GM19372 (cell line): ENCODE data around the gene DUSP16.

Experiments
- ATAC-seq: cut with Tn5 transposase; IDR thresholded peaks from one replicate; pipeline ENCODE4 v1.9.1; 2021; ENCODE audit warnings: mild to moderate bottlenecking, low read depth, moderate library complexity; ENCODE audit not compliant: unreplicated experiment

Gene DUSP16

GRCh38 chr12:12550277-12550676 is 12.4 kb downstream of the DUSP16 start:
- ATAC-seq: no peak

GRCh38 chr12:12549426-12549825 is 13.2 kb downstream of the DUSP16 start:
- ATAC-seq: no peak

- no peak for ATAC-seq
Observed at GRCh38 chr12:12548713-12549112, 13.9 kb downstream of the DUSP16 start.

- no peak for ATAC-seq
Observed at GRCh38 chr12:12546314-12546772, 16.3 kb downstream of the DUSP16 start.

- no peak for ATAC-seq
Observed at GRCh38 chr12:12543959-12544358, 18.7 kb downstream of the DUSP16 start.

GRCh38 chr12:12542964-12543363 is 19.7 kb downstream of the DUSP16 start:
- no peak for ATAC-seq

- no peak for ATAC-seq
Observed at GRCh38 chr12:12542286-12542685, 20.4 kb downstream of the DUSP16 start.

- no peak for ATAC-seq
Observed at GRCh38 chr12:12541782-12542181, 20.9 kb downstream of the DUSP16 start.

GRCh38 chr12:12540261-12541013 is 22.2 kb downstream of the DUSP16 start:
- ATAC-seq: no peak

- ATAC-seq: no peak
Observed at GRCh38 chr12:12539028-12539810, 23.4 kb downstream of the DUSP16 start.

- ATAC-seq: no peak
Observed at GRCh38 chr12:12538535-12538934, 24.1 kb downstream of the DUSP16 start.

GRCh38 chr12:12537421-12537820 is 25.2 kb downstream of the DUSP16 start:
- ATAC-seq: no peak

- ATAC-seq: no peak
Observed at GRCh38 chr12:12534975-12535374, 27.7 kb downstream of the DUSP16 start.

- no peak for ATAC-seq
Observed at GRCh38 chr12:12534166-12534866, 28.3 kb downstream of the DUSP16 start.

- ATAC-seq: no peak
Observed at GRCh38 chr12:12533238-12533829, 29.3 kb downstream of the DUSP16 start.

GRCh38 chr12:12531194-12531593 is 31.5 kb downstream of the DUSP16 start:
- no peak for ATAC-seq

GRCh38 chr12:12529783-12530421 is 32.8 kb downstream of the DUSP16 start:
- no peak for ATAC-seq

GRCh38 chr12:12528361-12529270 is 34.0 kb downstream of the DUSP16 start:
- ATAC-seq: no peak

GRCh38 chr12:12527820-12528296 is 34.8 kb downstream of the DUSP16 start:
- no peak for ATAC-seq
